Measurements from ENCODE around the gene PLAU.
A peak's percentile ranks its signal among the peaks of the same experiment; 100 is the strongest.

- TF ChIP-seq CTCF (IDR thresholded peaks at IDR 0.05) = peak in 2 of 7 experiments; percentile 13 to 25
- no peak for TF ChIP-seq POLR2A (IDR thresholded peaks at IDR 0.05)
Measured at GRCh38 chr10:73872190-73872710, 38.7 kb upstream of the PLAU start.

Measured in stomach (tissue), 4 donors.